Measurements from ENCODE around the gene RFC3. TPM values are rescaled to one million over a fixed set of nuclear protein-coding genes. Genes with fewer than 3 reads are reported as not detected.

Gene RFC3
- total RNA-seq, 2 donors from 2014 or later, result 5.2 to 5.6 TPM

DNA sequence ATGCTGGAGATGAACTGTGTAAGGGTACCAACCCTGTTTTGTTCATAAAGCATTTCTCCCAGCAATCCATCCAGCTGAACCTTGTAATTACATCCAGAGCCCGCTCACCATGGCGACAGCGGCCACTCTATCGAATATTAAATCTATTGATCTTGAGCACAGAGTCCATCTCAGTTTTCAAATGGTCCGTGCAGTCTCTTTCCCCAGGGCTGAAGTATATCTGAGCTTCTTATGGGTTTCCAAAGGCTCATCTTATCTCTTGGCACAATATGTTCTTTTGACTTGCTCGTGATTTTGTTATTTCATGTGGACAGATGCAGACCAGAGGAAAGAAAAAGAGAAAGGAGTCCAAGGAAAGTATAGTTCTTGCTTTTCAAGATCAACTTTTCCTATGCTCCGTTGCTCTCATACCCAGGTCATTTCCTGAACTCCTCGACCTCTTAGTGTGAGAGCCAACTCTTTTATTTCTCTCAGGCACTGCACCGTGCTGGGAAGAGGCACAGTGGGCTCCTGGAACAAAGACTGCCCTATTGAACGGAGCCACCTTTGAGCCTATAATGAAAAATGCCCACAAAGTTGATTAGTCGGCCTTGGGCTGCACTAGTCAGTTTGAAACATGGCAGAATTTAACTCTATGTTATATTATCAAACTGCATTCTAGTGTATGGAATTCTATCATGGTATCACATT lies 66.7 kb downstream of the RFC3 start:
- intact Hi-C loops (cut with DNase I), result no loop called here
- DNase-seq (no peak), ATAC-seq (no peak)
